Measurements from ENCODE around the gene DCAF8L1.
"Not testable (repeated sequence)": the region's sequence is repeated elsewhere in the genome, so short reads cannot be mapped to it uniquely, and the experiment has no call there.

Gene DCAF8L1

DNA sequence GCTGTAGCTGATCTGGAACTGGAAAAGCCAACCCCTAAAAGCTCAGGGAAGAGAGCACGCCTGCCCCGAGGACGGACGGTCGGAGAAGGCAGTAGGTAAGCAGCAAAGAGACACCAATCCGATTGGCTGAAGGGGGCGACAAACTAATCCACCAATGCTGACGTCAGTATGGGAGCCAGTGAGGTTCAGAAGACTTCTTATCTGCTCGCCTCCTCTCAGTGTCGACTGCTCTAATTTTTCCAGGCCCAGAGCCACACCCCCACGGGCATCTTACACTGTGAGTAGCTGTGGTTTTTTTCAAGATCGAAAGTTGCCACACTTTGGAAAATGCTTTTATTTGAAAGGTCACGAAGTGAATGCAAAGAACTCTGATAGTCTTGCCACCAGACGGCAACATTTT lies at the start of gene DCAF8L1:
DCAF8L1 (minus strand) TSS at position 101 of the 400 bp plus-strand sequence. CDS start 115 bp downstream, outside the sequence.
- DNase-seq (ENCODE audit: low read depth in 2 of 2), result no peak

GRCh38 chrX:28022371-28022770 lies 41.1 kb upstream of the DCAF8L1 start:
- DNase-seq (ENCODE audit: low read depth in 2 of 2), result no peak

DNA sequence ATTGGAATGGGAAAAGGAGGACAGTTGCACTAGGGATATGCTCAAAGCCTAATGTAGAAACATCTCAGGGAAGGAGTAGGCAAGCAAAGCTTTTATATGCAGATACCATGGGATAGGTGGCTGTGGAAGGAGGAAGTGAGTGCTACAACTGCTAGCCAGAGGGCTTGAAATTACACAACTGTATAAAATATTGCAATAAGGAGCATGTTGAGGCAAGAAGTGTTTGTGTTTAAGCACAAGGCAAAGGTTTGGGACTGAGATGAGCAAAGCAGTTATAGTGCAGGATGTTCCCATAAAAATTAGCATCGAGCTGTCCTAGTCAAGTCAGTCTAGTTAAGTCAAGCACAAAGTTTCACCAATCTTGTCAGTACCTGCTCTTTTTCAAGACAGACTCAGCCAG lies 35.6 kb upstream of the DCAF8L1 start:
- no peak for DNase-seq (ENCODE audit: low read depth in 2 of 2)

GRCh38 chrX:28015993-28016392 lies 34.7 kb upstream of the DCAF8L1 start:
- no peak for DNase-seq (ENCODE audit: low read depth in 2 of 2)

DNA sequence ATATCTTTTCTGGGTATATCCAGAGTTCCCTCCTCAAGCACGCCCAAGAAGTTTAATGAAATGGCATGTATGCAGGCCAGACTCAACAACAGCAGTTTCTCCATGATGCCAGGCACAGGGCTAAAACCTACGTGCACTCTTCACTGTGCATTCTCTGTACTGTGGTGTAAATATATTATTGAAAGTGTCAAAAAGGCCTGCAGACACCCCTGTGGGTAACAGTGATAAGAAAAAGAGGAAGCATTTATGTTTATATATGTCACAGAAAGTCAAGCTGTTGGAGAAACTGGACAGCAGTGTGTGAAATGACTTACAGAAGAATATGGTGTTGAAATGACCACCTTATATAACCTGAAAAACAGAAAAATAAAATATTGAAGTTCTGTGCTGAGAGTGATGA lies 29.6 kb upstream of the DCAF8L1 start:
- no peak for DNase-seq (ENCODE audit: low read depth in 2 of 2)

DNA sequence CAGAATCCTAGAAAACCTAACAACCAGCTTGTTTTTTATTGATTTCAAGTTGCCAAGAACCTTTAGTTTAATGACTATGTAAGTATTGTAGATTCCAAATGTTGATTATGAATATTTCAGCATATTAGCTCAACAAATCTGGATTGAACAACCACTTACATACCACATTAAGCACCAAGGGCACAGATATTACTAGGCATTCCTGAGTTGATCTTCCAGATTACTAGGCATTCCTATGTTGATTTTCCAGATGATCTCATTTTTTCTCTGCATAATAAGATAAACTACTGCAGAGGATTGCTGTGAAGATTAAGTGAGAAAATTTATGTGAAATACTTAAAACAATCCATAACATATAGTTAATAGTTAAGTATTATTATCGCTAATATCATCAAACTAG lies 17.4 kb upstream of the DCAF8L1 start:
- no peak for DNase-seq (ENCODE audit: low read depth in 2 of 2)

- no peak for DNase-seq (ENCODE audit: low read depth in 2 of 2)
Observed at GRCh38 chrX:27997622-27998021, 16.4 kb upstream of the DCAF8L1 start.

- DNase-seq (ENCODE audit: low read depth in 2 of 2), result no peak
Observed at GRCh38 chrX:27996132-27996531, 14.9 kb upstream of the DCAF8L1 start.

DNA sequence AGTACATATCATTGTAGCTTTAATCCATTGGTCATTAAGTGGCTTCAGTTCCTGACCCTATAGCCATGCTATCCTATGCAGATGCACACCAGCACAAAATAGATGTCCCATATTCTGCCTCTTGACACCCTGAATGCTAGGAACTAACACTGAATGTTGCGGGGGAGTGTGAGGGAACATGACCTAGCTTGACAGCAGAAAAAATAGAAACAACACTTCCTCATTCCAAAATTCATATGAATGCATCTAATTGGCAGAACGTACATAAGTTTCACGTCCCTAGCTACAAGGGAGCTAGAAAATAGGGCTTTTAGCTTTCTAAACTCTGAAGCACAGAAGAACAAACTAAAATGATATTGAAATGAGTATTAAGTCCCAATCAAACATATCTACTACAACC lies 14.4 kb upstream of the DCAF8L1 start:
- DNase-seq (ENCODE audit: low read depth in 2 of 2), result no peak

DNA sequence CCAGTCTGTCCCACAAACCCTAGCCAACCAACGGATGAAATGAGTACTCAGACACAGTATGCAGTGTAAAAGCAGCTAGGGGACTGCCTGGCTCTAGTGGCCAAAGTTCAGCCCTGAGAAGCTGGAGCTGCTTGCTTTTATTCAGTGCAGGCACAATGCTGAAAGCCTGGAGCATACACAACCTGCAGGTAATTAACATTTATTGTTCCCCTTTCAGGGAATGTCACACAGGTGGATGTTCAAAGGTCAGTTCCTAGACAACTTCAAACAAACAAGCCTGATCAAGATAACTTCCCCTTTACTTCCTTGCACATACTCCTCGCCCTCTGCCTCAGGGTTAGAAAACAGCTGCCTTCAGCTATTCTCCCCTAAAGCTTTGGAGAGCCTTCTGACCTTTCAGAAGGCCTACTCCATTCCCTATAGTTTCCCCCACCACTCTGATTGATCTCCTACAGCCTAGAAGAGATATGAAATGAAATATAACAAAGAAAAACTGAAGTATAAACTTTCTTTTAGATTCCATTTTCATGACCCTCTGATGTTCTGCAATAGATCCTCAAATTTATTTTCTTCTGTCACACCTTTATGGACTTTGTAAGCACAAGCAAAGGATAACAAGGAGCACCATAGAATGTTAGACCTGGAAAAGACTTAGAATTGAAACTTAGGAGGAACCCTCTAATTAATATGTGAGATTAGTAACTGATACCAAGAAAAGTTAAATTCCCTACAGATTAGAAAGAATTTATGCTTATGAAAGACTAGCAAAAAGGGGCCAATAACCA lies 6.8 kb upstream of the DCAF8L1 start:
- DNase-seq (ENCODE audit: low read depth in 2 of 2), result no peak

DNA sequence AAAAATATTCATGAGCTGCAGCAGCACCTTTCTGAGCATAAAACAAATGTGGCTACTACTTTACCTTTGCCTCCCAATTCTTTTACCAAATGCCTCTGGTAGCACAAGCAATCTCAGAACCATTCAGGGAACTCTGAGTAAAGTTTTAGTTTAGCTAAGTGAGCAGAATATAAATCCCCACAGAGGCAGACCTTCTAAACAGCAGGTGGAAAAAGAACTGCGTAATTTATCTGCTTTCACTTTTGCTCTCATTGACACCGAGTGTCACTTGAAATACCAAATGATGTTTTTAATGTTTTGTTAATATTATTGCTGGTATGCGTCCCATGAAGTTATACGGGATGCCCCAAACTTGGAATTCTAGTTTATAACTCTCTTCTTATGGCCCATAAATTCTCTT lies 4.3 kb downstream of the DCAF8L1 start:
- not testable (repeated sequence) for DNase-seq (ENCODE audit: low read depth in 2 of 2)

- no peak for DNase-seq (ENCODE audit: low read depth in 2 of 2)
Observed at GRCh38 chrX:27976284-27976683, 5.0 kb downstream of the DCAF8L1 start.

DNA sequence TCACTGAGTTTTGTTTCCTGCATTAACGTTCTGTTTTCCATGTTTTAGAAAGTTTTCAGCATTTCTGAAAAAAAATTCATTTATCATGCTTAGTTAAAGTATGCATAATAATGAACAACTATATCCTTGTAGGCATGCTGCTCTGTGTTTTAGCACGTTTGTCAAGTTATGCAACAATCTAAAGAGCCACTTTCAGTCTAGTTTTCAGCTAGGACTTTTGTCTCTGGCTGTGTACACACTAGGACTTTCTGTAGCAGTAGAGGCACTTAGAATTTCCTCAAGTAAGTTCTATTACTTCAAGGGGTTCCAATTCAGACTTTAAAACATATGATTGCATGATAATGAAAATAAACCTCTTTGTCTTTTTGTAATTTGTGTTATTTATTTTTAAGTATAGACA lies 12.4 kb downstream of the DCAF8L1 start:
- DNase-seq (ENCODE audit: low read depth in 2 of 2), result no peak

DNA sequence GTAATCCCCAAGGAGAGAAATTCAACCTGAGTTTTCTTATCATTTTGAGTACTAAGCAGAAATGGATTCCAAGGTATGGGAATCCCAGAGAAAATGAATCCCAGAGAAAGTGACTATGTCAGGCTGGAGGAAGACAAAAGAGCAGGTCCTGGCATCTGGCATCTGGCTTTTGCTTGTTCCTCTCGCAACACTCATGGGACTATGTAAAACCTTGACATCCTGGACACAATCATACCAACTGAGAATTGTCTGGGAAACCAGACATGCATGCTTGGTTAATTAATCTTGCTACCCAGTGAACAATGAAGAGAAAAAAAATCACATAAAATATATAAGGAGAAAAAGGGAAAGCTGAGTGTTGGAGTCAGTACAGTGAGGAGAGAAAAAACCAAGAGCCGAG lies 12.9 kb downstream of the DCAF8L1 start:
- no peak for DNase-seq (ENCODE audit: low read depth in 2 of 2)

GRCh38 chrX:27966955-27967354 lies 14.3 kb downstream of the DCAF8L1 start:
- DNase-seq (ENCODE audit: low read depth in 2 of 2), result no peak

- no peak for DNase-seq (ENCODE audit: low read depth in 2 of 2)
Observed at GRCh38 chrX:27966492-27966891, 14.8 kb downstream of the DCAF8L1 start.

- not testable (repeated sequence) for DNase-seq (ENCODE audit: low read depth in 2 of 2)
Observed at GRCh38 chrX:27965348-27965747, 15.9 kb downstream of the DCAF8L1 start.

- DNase-seq (ENCODE audit: low read depth in 2 of 2), result no peak
Observed at GRCh38 chrX:27964432-27964831, 16.8 kb downstream of the DCAF8L1 start.

GRCh38 chrX:27960410-27960809 lies 20.8 kb downstream of the DCAF8L1 start:
- DNase-seq (ENCODE audit: low read depth in 2 of 2), result not testable (repeated sequence)

DNA sequence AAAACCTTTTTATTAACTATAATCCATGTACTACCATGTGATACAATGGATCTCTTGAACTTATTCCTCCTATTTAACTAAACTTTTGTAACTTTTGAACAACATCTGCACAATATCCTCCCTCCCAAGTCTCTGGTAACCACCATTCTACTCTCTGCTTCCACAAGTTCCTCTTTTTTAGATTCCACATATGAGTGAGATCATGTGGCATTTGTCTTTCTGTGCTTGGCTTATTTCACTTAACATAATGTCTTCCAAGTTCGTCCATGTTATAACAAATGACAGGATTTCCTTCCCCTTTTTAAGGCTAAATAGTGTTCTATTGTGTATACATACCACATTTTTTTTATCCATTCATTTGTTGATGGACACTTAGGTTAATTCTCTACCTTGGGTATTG lies 28.1 kb downstream of the DCAF8L1 start:
- DNase-seq (ENCODE audit: low read depth in 2 of 2), result no peak

DNA sequence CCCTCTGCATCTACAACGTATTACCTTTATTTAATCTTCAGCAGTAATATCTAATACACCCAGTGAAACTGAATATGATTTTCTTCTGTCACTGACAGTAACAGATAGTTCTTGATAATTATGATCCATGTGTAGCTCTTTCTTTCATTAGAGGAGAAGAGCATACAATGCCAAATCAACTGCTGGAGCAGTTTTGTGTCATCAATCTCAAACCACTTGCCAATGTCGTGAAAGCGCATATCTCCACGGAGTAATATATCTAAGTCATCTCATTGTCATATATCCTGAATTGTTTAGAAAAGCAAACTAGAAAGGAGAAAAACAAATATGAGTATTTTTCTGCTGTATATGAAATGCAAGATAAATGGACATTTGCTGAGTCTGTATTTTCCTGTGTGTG lies 47.9 kb downstream of the DCAF8L1 start:
- DNase-seq (ENCODE audit: low read depth in 2 of 2), result no peak

All from stimulated activated CD8-positive, alpha-beta memory T cell treated with anti-CD3 and anti-CD28 coated beads, Interleukin-7, amount 100 ng/mL, for 4 hours (primary cell).